Endothelial cell of umbilical vein (primary cell): ENCODE data around the gene PLEKHA8. TPM values are rescaled to one million over a fixed set of nuclear protein-coding genes. Genes with fewer than 3 reads are reported as not detected.

Experiments used
- BruUV-seq: library from RNA; stranded (reverse); fragments of 400-500 nt; replicated peaks from 2 replicates; lab custom pipeline; 2021; lab: Mats Ljungman, UMichigan
- CTCF ChIA-PET: fragments of 300-600, 350-600 bp; sonication (Branson Sonifier 250); formaldehyde crosslinking; loops from one replicate; lab custom pipeline; 2021; ENCODE audit warnings: antibody characterized with exemption, inconsistent platforms; lab: Charles Lee
- POLR2A ChIA-PET: fragments of 300-600, 350-600 bp; sonication (Branson Sonifier 250); formaldehyde crosslinking; loops from one replicate; lab custom pipeline; 2021; ENCODE audit warnings: antibody characterized with exemption, inconsistent platforms; lab: Charles Lee
- DNase-seq: peaks from one replicate; pipeline ENCODE4 v3.0.0-alpha.2; 2011; ENCODE audit warnings: low read depth, low spot score
- FAIRE-seq: peaks from 2 replicates; lab custom pipeline; 2011; peaks lifted over from hg19 to GRCh38; lab: Jason Lieb, UNC
- H2AFZ ChIP-seq: 2 replicates; pipeline ENCODE4 v1.6.0; 2012; ENCODE audit warnings: low read depth, low read length, control low read depth, inconsistent platforms
- H3K27ac ChIP-seq: 2 replicates; pipeline ENCODE4 v1.5.1; 2011; ENCODE audit warnings: low read depth, mild to moderate bottlenecking, control low read depth, low read length, moderate library complexity; ENCODE audit not compliant: insufficient read depth
- H3K27me3 ChIP-seq, 2 experiments: 2 replicates each; pipeline versions ENCODE4 v1.6.0 to v1.6.1; 2011; ENCODE audit warnings: low read length in 2 of 2, mixed read lengths in 1 of 2; ENCODE audit not compliant: control insufficient read depth in 2 of 2, insufficient read depth in 2 of 2
- H3K36me3 ChIP-seq, 2 experiments: 2 replicates in 1 of 2; 3 replicates in 1 of 2; pipeline ENCODE4 v1.5.1; 2011; ENCODE audit warnings: low read length in 2 of 2, mild to moderate bottlenecking in 1 of 2, moderate library complexity in 1 of 2; ENCODE audit not compliant: control insufficient read depth in 2 of 2, insufficient read depth in 2 of 2; ENCODE audit errors: extremely low read depth in 1 of 2
- H3K4me1 ChIP-seq: 3 replicates; pipeline ENCODE4 v1.5.1; 2011; ENCODE audit warnings: mild to moderate bottlenecking, low read length; ENCODE audit not compliant: control insufficient read depth, insufficient read depth; ENCODE audit errors: extremely low read depth
- H3K4me2 ChIP-seq: 2 replicates; pipeline ENCODE4 v1.6.1; 2011; ENCODE audit warnings: low read length, control low read depth, mixed read lengths; ENCODE audit not compliant: insufficient read depth
- H3K4me3 ChIP-seq, 3 experiments: fragments of 200-600 bp in 1 of 3; sonication (generic), shearing (Covaris generic) in 1 of 3; replicated peaks in 1 of 3; 2 replicates each; pipeline ENCODE4 v1.5.1; 2011 to 2016; ENCODE audit warnings: control low read depth in 3 of 3, low read length in 3 of 3, mild to moderate bottlenecking in 2 of 3, inconsistent platforms in 1 of 3, low read depth in 1 of 3, moderate library complexity in 1 of 3; ENCODE audit not compliant: insufficient read depth in 1 of 3
- H3K79me2 ChIP-seq: 2 replicates; pipeline ENCODE4 v1.6.0; 2012; ENCODE audit warnings: low read length, inconsistent platforms; ENCODE audit not compliant: control insufficient read depth, insufficient read depth
- H3K9ac ChIP-seq: replicated peaks from 2 replicates; pipeline ENCODE3; 2011; ENCODE audit warnings: low read length, control low read depth; ENCODE audit not compliant: insufficient read depth; ENCODE audit errors: extremely low read depth
- H3K9me1 ChIP-seq: replicated peaks from 3 replicates; pipeline ENCODE4 v1.6.0; 2011; ENCODE audit warnings: mild to moderate bottlenecking, low read length; ENCODE audit not compliant: control insufficient read depth, insufficient read depth; ENCODE audit errors: extremely low read depth
- H3K9me3 ChIP-seq: replicated peaks from 2 replicates; pipeline ENCODE4 v1.5.1; 2012; ENCODE audit warnings: low read length, inconsistent platforms; ENCODE audit not compliant: control insufficient read depth, insufficient read depth
- H4K20me1 ChIP-seq: replicated peaks from 2 replicates; pipeline ENCODE3; 2011; ENCODE audit warnings: mild to moderate bottlenecking, low read length; ENCODE audit not compliant: control insufficient read depth, insufficient read depth; ENCODE audit errors: extremely low read depth
- CTCF ChIP-seq, 2 donors: IDR thresholded peaks; 1 replicate in 1 of 2; 2 replicates in 1 of 2; pipeline ENCODE4 v1.5.1; 2011; ENCODE audit warnings: low read length in 2 of 2, mild to moderate bottlenecking in 2 of 2, moderate library complexity in 2 of 2, control low read depth in 1 of 2, inconsistent platforms in 1 of 2, low read depth in 1 of 2; ENCODE audit not compliant: insufficient read depth in 1 of 2; ENCODE audit errors: extremely low read depth in 1 of 2
- EZH2 ChIP-seq: IDR thresholded peaks from 2 replicates; pipeline ENCODE4 v1.6.1; 2012; ENCODE audit warnings: borderline replicate concordance, low read depth, mild to moderate bottlenecking, moderate library complexity, low read length, inconsistent platforms; ENCODE audit not compliant: severe bottlenecking
- FOS ChIP-seq: IDR thresholded peaks from 2 replicates; pipeline ENCODE4 v1.6.1; 2011; ENCODE audit warnings: mild to moderate bottlenecking, low read length, moderate library complexity, borderline replicate concordance; ENCODE audit not compliant: insufficient read depth
- GATA2 ChIP-seq: IDR thresholded peaks from 2 replicates; pipeline ENCODE4 v1.7.0; 2011; ENCODE audit warnings: low read depth, mild to moderate bottlenecking, moderate library complexity, mixed read lengths, low read length; ENCODE audit not compliant: insufficient read length, insufficient read depth
- JUN ChIP-seq: IDR thresholded peaks from 2 replicates; pipeline ENCODE4 v1.6.1; 2011; ENCODE audit warnings: borderline replicate concordance, low read depth; ENCODE audit not compliant: insufficient read length, insufficient read depth
- MAX ChIP-seq: IDR thresholded peaks from 2 replicates; pipeline ENCODE4 v1.6.1; 2011; ENCODE audit not compliant: insufficient read depth, insufficient read length
- MYC ChIP-seq: IDR thresholded peaks from one replicate; pipeline ENCODE4 v1.6.1; 2011; ENCODE audit warnings: mild to moderate bottlenecking, low read depth, low read length
- POLR2A ChIP-seq: IDR thresholded peaks from 2 replicates; pipeline ENCODE4 v1.6.1; 2012; ENCODE audit warnings: low read depth, mild to moderate bottlenecking, control low read depth, low read length
- POLR2AphosphoS5 ChIP-seq: IDR thresholded peaks from 2 replicates; pipeline ENCODE4 v1.6.1; 2012; ENCODE audit warnings: low read depth, mild to moderate bottlenecking, control low read depth, low read length, moderate library complexity; ENCODE audit not compliant: insufficient read depth
- dilution Hi-C: fragments of 300-500 bp; cut with MboI; formaldehyde crosslinking; loops from one replicate; pipeline ENCODE4 v1.15.0; 2019; ENCODE audit warnings: low sequenced_read_pairs; ENCODE audit not compliant: extremely low pct_ligation_motif_present
- intact Hi-C: fragments of 100-400 bp; cut with micrococcal nuclease; formaldehyde crosslinking; loops from one replicate; pipeline ENCODE4 v1.10.0; 2022
- polyA plus RNA-seq, 4 experiments: library from polyadenylated mRNA; depleted of rRNA in 3 of 4; stranded (reverse) in 3 of 4; unstranded in 1 of 4; fragments of >200 nt; gene quantifications; 2 replicates each; pipeline versions ENCODE4 v1.2.1 to v1.2.3, GENCODE V29; 2011 to 2012; ENCODE audit warnings: missing spikeins in 1 of 4
- total RNA-seq: library from RNA; stranded (reverse); gene quantifications from 2 replicates; pipeline ENCODE4 v1.2.3, GENCODE V29; 2021

PLEKHA8 gene
- total and polyA plus RNA-seq, 2 donors (not counting 3 experiments of a cell fraction or from before 2014, with no cell fraction given): 4.5 to 19.8 TPM

- CTCF ChIA-PET: interaction anchor here (0.9 kb wide), 1 partner anchor 254 kb away, joined by 3 read pairs; no protein-coding TSS in a partner anchor
- Histone ChIP-seq H3K9me3 (no peaks in the 10 kb centered on the region), H3K27me3 (no peaks in the 10 kb centered on the region), H2AFZ (no peak overlapping the region), H3K79me2 (no peaks in the 10 kb centered on the region), H3K4me2 (no peak overlapping the region), H4K20me1 (no peaks in the 10 kb centered on the region), H3K9me1 (no peaks in the 10 kb centered on the region), H3K4me1 (peaks cover 21% of the 10 kb centered on the region), H3K36me3 (no peaks in the 10 kb centered on the region), H3K4me3 (no peak overlapping the region), H3K27ac (no peak overlapping the region), H3K9ac (no peak overlapping the region)
- dilution Hi-C loops: no loop called here
- TF ChIP-seq CTCF (IDR thresholded peaks at IDR 0.05; ENCODE audit: extremely low read depth in 1 of 2, insufficient read depth in 1 of 2, low read depth in 1 of 2, low read length in 2 of 2) (no peak), POLR2A (no peak), GATA2 (no peak), EZH2 (no peak), POLR2AphosphoS5 (no peak)
- DNase-seq (no peak), FAIRE-seq (no peak)
- no TSS peak for BruUV-seq
- intact Hi-C loops: no loop called here
- POLR2A ChIA-PET: no interaction called here
Observed at GRCh38 chr7:30159163-30159562, 131.0 kb downstream of the PLEKHA8 start.

GRCh38 chr7:30159698-30160143 is 131.5 kb downstream of the PLEKHA8 start:
- Histone ChIP-seq H3K9ac (no peak overlapping the region), H2AFZ (no peak overlapping the region), H3K4me2 (no peak overlapping the region), H3K27me3 (no peaks in the 10 kb centered on the region), H3K9me3 (no peaks in the 10 kb centered on the region), H3K4me1 (peaks cover 24% of the 10 kb centered on the region), H3K79me2 (no peaks in the 10 kb centered on the region), H3K4me3 (no peak overlapping the region), H3K27ac (no peak overlapping the region), H3K36me3 (no peaks in the 10 kb centered on the region), H4K20me1 (no peaks in the 10 kb centered on the region), H3K9me1 (no peaks in the 10 kb centered on the region)
- CTCF ChIA-PET: interaction anchor here (0.9 kb wide), 1 partner anchor 254 kb away, joined by 3 read pairs; no protein-coding TSS in a partner anchor
- DNase-seq (no peak), FAIRE-seq (peak; percentile 21)
- no TSS peak for BruUV-seq
- intact Hi-C loops: loop anchor here (5.0 kb wide), 1 partner anchor 308 kb away; no protein-coding TSS in a partner anchor
- POLR2A ChIA-PET: no interaction called here
- dilution Hi-C loops: no loop called here
- TF ChIP-seq CTCF (IDR thresholded peaks at IDR 0.05; ENCODE audit: extremely low read depth in 1 of 2, insufficient read depth in 1 of 2, low read depth in 1 of 2, low read length in 2 of 2) (peak in 1 of 2 donors; percentile 28), MAX (no peak), POLR2AphosphoS5 (no peak), MYC (no peak), JUN (no peak), FOS (no peak), GATA2 (no peak)
